HL-60 (cell line): ENCODE data around the gene ERBB4.

ENCODE experiments used
- DNase-seq, 2 experiments: peaks; one replicate each; pipeline ENCODE4 v3.0.0-alpha.2; 2010 to 2020; ENCODE audit warnings: low read depth in 1 of 2, low spot score in 1 of 2
- H3K27ac ChIP-seq: fragments of 250-450 bp; sonication (Bioruptor Pico); replicated peaks from 2 replicates; pipeline ENCODE4 v1.5.1; 2020; ENCODE audit warnings: mild to moderate bottlenecking, moderate library complexity
- H3K27me3 ChIP-seq: fragments of 250-450 bp; sonication (Bioruptor Pico); 2 replicates; pipeline ENCODE4 v1.5.1; 2021; ENCODE audit warnings: mild to moderate bottlenecking, moderate library complexity; ENCODE audit not compliant: insufficient read depth, poor library complexity, severe bottlenecking
- H3K4me3 ChIP-seq: replicated peaks from 2 replicates; pipeline ENCODE4 v1.5.1; 2011; ENCODE audit warnings: mild to moderate bottlenecking, control low read depth, low read length; ENCODE audit not compliant: insufficient read depth
- GABPA ChIP-seq: IDR thresholded peaks from 2 replicates; pipeline ENCODE4 v1.6.1; 2012; ENCODE audit warnings: low read depth
- POLR2AphosphoS5 ChIP-seq: IDR thresholded peaks from 2 replicates; pipeline ENCODE4 v1.6.1; 2012; ENCODE audit warnings: low read depth
- REST ChIP-seq: IDR thresholded peaks from 2 replicates; pipeline ENCODE4 v1.6.1; 2012; ENCODE audit warnings: low read depth; ENCODE audit not compliant: insufficient replicate concordance
- SPI1 ChIP-seq: IDR thresholded peaks from 2 replicates; pipeline ENCODE4 v1.6.1; 2012; ENCODE audit warnings: low read depth, mild to moderate bottlenecking, borderline replicate concordance
- TF ChIP-seq, protein P1 (sequence below): IDR thresholded peaks from one replicate; pipeline ENCODE4 v1.5.1; 2011; ENCODE audit warnings: low read length, control low read depth, inconsistent platforms; ENCODE audit not compliant: insufficient read depth

ERBB4 gene

GRCh38 chr2:212181646-212182045 is 357.0 kb downstream of the ERBB4 start:
- Histone ChIP-seq H3K4me3 (no peak overlapping the region), H3K27me3 (no peaks in the 10 kb centered on the region), H3K27ac (no peak overlapping the region)
- no peak for DNase-seq
- no peak for TF ChIP-seq GABPA

DNA sequence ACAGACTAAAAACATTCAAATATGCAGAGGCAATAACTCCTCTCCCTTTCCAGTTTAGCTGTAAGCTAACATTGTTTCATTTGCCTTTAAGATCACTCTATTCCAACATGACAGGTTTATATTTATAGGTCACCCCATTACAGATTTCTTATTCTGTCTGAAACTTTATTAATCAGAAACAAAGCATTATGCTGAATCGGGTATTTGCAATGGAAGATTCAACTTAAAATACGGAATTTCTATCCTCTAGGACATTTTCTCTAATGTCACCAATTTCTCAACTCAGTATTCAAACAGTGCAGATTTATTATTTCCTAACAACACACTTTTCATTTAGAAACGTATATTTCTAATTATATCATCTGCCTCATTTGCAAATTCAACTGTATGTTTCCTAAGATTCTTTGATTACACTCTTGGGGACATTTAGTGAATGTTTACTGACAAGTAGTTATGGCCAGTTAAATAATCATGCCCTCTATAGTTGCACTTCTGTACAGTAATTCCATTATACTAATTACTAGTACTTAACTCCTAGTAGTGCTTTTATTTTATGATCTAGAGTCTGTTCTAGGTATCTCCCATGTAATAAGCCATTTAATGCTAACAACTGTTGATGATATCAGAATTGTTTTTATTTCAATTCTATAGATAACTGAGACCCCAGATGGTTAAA is 358.1 kb downstream of the ERBB4 start:
- TF ChIP-seq GABPA (no peak), POLR2AphosphoS5 (no peak), REST (no peak), SPI1 (no peak)
- TF ChIP-seq, protein P1, sequence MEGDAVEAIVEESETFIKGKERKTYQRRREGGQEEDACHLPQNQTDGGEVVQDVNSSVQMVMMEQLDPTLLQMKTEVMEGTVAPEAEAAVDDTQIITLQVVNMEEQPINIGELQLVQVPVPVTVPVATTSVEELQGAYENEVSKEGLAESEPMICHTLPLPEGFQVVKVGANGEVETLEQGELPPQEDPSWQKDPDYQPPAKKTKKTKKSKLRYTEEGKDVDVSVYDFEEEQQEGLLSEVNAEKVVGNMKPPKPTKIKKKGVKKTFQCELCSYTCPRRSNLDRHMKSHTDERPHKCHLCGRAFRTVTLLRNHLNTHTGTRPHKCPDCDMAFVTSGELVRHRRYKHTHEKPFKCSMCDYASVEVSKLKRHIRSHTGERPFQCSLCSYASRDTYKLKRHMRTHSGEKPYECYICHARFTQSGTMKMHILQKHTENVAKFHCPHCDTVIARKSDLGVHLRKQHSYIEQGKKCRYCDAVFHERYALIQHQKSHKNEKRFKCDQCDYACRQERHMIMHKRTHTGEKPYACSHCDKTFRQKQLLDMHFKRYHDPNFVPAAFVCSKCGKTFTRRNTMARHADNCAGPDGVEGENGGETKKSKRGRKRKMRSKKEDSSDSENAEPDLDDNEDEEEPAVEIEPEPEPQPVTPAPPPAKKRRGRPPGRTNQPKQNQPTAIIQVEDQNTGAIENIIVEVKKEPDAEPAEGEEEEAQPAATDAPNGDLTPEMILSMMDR = no peak
- no peak overlapping the region for H3K27ac ChIP-seq
- DNase-seq = no peak
- H3K4me3 ChIP-seq = no peak overlapping the region
- no peaks in the 10 kb centered on the region for H3K27me3 ChIP-seq

DNA sequence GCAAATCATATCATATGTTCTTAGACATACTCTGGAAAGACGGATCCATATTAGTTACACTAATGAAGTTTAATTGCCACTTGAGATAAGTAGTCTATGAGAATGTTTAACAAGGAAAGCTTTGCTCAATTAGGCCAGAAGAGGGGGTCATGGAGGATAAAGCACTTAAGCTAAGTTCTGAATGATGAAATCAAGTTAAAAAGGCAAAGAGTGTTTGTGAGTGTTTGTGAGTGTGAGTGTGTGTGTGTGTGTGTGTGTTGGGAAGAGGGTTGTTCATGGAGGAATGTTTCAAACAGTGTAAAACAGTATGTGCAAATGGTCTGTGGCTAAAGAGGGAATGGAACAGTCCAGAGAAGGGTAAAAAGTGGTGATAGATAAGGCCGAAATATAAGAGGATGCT is 360.9 kb downstream of the ERBB4 start:
- H3K27ac ChIP-seq = no peak overlapping the region
- no peak overlapping the region for H3K4me3 ChIP-seq
- no peak for DNase-seq
- TF ChIP-seq GABPA (no peak), SPI1 (no peak), POLR2AphosphoS5 (no peak), REST (no peak)
- TF ChIP-seq, protein P1 = no peak
- no peaks in the 10 kb centered on the region for H3K27me3 ChIP-seq

DNA sequence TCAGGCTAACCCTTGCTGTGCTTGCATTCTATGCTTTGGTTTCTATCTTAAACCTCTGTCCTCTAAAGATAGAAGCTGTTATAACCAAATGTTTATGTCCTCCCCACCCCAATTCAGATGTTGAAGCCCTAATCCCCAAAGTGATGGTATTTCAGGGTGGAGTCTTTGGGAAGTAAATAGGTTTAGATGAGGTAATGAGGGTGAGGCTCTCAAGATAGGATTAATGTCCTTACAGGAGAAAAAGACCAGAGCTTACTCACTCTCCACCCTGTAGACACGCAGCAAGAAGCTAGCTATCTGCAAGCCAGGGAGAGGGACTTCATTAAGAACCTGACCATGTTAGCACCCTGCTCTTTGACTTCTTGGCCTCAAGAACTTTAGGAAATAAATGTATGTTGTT is 362.5 kb downstream of the ERBB4 start:
- no peak for DNase-seq
- no peaks in the 10 kb centered on the region for H3K27me3 ChIP-seq
- H3K27ac ChIP-seq = no peak overlapping the region
- TF ChIP-seq SPI1 (no peak), REST (no peak), POLR2AphosphoS5 (no peak), GABPA (no peak)
- TF ChIP-seq, protein P1 = no peak
- no peak overlapping the region for H3K4me3 ChIP-seq
